NCI-H526 (cell line): ENCODE measurements around the gene PCOLCE2.

ENCODE experiments used
- DNase-seq, 2 experiments: peaks; one replicate each; lab custom pipeline; 2025; lab: John Stamatoyannopoulos, UW

PCOLCE2 gene

GRCh38 chr3:142863930-142864920, 24.7 kb downstream of the PCOLCE2 start:
- no peak for DNase-seq

DNA sequence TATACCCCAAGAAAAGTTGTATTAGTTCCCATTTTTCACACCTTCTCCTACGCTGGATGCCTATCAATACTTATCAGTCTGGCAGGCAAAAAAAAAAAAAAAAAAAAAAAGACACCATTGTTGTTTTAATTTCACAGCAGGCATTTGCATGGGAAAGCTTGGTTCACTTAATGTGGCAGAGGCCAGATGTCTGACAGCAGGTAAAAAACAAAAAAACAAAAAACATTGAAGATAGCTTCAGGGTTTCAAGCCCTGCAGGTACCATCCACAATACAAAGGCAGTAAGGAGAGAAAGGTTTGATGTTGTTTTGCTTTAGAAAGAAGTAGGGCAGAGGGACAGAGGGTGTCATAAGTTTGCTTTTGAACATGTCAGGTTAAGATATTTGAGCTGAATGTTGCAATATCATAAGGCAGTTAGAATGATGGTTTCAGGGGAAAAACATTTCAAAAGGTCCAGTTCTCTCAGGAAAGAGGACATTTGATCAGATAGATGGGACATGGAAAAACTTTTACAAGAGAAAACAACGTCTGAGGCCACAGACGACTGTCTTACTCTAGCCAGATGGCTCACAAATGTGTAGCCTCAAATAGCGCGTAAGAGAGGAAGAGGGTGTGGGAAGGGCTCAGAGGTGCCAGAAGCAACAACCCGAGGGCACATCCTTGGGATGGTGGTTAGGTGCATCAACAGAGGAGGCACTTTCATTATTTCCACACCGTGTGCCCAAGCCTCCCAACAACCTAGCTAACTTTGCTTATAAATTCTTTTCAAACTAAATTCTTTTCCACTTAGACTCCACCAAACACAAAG, 25.7 kb downstream of the PCOLCE2 start:
- DNase-seq, result peak; percentile 17 to 61

GRCh38 chr3:142861926-142862325, 27.0 kb downstream of the PCOLCE2 start:
- DNase-seq, result no peak

GRCh38 chr3:142858043-142858442, 30.8 kb downstream of the PCOLCE2 start:
- peak; percentile 45 to 71 for DNase-seq

GRCh38 chr3:142857056-142857455, 31.8 kb downstream of the PCOLCE2 start:
- DNase-seq, result peak; percentile 75 to 86

DNA sequence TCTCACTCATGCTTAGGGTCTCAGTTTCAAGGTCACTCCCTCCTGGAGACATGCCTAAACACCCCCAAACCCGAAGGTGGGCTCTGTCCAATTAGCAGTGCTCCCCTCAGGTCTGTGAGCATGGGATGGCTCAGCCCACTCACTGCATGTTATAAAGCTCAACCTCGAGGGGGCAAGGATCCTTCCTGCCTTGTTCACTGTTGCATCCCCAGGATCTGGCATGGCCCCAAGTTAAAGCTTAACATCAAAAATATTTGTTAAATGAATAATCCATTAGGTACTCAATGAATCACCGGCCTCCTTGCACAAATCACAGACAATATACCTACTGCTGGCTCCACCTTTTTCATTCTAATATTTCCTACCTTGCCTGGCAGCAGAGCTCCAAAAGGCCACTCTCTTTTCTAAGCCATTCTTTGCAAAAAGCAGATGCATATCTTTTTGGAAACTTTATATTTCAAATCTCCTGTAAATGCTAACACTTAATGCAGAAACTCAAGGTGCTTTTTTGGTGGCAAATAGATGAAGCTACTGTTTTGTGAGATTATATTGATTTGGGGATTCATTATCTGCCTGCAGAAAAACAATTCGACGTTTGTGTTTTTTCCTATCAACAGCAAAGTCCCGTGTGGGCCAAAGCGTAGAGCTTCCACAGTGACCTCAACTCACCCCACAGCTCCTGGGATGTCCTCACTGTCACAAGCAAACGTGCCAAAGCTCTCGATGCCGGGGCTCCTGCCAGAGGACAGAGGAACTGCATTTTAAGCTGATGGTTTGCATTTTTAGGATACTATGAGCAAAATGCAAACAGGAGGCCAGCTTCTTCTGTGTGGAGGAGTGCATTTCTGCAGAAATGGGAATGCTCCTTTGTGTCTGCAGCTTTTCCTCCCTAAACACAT, 35.4 kb downstream of the PCOLCE2 start:
- DNase-seq, result no peak

- DNase-seq, result no peak
Measured at GRCh38 chr3:142852009-142852408, 36.9 kb downstream of the PCOLCE2 start.

- no peak for DNase-seq
Measured at GRCh38 chr3:142850395-142851023, 38.4 kb downstream of the PCOLCE2 start.

DNA sequence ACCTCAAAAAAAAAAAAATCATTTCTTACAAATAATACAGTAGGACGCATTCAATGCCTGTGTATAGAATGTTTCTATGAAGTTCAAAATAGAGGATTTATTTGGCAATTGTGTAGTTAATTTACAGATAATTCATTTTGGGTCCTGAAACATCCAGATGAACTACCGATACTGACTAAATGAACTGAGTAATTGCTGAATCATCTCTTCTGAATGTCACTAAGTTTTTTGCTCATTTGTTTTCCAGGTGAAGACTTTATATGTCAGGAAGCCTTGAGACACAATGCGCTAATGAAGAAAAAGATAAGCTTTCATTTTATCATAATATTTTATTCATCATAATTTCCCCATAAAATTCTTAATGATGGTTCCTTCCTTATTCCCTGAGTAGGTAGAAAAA, 39.7 kb downstream of the PCOLCE2 start:
- DNase-seq, result no peak

DNA sequence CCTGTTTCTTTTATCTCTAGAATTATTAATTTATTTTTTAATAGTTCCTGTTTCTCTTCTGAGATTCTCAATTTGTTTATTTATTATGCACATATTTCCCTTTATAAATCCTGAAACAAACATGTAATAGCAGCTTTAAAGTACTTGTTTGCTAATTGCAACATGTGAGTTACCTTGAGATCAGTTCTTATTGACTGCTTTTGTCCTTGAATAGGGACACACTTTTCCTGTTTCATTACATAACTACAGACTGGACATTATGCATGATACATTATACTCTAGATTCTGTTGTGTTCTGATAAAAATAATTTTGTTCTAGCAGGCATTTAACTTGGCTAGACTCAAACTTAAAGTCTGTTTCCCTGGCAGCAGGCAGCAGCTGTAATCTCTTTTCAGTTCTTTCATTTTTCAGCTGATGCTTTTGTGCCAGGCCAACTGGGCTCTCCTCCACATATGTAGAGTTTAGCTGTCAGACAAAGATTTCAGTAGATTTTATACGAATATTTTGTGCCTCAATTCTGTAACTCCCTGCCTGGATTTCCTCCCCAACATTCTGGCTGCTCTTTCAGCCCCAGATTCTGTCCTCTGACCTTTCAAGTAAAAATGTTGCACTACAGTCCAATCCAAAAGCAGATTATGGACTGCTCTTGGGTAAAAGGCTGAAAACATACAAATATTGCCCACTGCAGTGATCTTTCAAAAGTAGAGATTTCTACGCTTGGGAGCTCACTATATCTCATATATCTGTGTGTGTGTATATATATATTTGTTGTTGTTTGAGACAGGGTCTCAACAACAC, 41.9 kb downstream of the PCOLCE2 start:
- no peak for DNase-seq

- peak; percentile 24 to 70 for DNase-seq
Measured at GRCh38 chr3:142844339-142844977, 44.4 kb downstream of the PCOLCE2 start.

GRCh38 chr3:142839831-142840230, 49.1 kb downstream of the PCOLCE2 start:
- no peak for DNase-seq

DNA sequence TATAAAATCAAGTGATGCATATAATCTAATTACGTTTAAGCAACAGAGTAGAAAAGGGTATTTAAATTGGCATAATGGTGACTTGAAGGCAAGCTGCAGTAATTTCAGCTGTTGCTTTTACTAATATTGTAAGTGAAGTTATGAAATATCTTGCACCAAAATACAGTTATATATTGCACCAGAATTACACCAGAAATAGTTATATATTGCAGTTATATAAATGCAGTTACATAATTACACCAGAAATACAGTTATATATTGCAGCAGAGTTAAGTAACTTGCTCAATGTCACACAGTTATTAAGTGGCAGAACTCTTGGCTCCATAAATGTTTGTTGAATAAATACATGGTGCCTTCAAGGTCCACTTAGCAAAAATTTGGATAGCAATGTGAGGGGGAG, 51.4 kb downstream of the PCOLCE2 start:
- DNase-seq, result no peak

DNA sequence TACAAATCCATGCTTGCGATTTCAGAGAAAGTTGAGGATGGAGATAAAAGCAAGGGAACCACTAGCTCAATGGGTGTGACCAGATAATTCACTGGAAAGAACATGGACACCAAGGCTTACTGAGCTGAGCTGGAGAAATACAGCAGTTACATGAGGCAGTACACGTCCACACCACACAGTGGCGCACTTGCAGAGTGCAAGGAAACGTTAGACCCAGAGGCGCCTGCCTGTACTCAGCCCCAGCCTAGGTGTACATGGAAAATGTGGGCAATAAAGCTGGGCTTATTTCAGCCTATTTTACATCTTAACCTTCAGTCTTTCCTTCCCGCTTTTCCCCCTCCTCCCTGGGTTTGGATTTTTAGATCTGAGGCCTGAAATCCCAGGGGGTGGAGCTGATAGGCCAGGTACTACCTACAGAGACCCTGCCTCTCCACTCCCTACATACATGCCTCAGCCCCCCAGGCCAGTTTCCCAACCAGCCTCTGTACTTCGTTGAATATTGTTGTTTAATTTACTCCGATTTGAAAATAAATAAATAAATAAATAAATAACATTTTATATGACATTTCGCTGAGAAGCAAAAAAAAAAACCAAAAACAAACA, 60.1 kb downstream of the PCOLCE2 start:
- peak; percentile 58 to 90 for DNase-seq

GRCh38 chr3:142819179-142819578, 69.7 kb downstream of the PCOLCE2 start:
- DNase-seq, result no peak

- DNase-seq, result no peak
Measured at GRCh38 chr3:142818651-142819050, 70.2 kb downstream of the PCOLCE2 start.

DNA sequence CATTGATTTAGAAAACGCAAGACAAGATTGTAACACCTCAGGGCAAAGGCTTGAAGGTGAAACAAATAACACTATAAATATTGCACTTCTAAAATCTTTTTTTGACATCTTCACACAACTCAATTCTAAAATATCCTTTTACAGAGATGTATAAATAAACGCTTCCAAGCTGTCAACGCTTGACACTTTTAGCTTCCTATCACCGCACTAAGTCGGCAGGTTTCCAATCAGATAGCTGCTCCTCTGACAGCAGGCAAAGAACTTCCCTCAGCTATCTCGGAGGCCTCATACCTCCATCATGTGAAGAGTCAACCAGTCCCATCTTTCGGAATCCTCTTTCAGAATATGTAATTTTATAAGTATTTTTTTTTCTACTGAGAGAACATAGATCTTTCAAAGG, 71.0 kb downstream of the PCOLCE2 start:
- DNase-seq, result no peak

GRCh38 chr3:142817356-142817755, 71.5 kb downstream of the PCOLCE2 start:
- DNase-seq, result no peak

DNA sequence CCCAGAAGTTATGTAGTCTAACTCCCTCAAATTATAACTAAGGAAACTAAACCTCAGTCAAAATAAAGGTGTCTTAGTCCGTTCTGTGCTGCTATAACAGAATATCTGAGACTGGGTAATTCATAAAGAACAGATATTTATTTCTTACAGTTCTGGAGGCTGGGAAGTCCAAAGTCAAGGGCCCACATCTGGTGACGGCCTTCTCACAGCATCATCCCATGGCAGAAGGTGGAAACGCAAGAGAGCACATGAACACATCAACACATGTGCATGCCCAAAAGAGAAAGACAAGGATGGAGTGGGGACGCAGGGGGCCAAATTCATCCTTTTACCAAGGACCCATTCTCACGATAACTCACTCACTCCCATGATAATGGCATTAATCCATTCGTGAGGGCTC, 73.1 kb downstream of the PCOLCE2 start:
- DNase-seq, result no peak

DNA sequence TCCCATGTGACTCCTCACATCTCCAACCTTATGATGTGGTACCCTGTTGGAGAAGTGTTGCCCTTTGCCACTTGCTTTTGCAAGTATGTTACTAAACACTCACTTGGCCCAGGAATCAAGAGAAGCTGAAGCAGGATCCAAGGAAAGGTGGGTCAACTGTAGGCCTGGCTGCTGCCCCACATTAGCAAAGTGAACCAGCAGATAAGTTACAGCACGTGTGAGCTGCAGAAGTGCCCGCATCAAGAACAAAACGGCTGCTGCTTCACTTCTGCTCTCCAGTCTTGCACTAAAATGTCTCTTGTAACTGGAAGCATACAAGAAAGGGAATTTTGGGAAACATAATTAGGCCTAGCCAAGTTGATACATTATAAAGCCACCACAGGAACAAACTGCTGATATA, 79.6 kb downstream of the PCOLCE2 start:
- no peak for DNase-seq
